HG03280 (cell line): ENCODE measurements around the gene ABCC3.

Source experiments
- ATAC-seq: cut with Tn5 transposase; IDR thresholded peaks from one replicate; pipeline ENCODE4 v1.9.1; 2021; ENCODE audit warnings: mild to moderate bottlenecking, moderate library complexity; ENCODE audit not compliant: unreplicated experiment

ABCC3 gene

DNA sequence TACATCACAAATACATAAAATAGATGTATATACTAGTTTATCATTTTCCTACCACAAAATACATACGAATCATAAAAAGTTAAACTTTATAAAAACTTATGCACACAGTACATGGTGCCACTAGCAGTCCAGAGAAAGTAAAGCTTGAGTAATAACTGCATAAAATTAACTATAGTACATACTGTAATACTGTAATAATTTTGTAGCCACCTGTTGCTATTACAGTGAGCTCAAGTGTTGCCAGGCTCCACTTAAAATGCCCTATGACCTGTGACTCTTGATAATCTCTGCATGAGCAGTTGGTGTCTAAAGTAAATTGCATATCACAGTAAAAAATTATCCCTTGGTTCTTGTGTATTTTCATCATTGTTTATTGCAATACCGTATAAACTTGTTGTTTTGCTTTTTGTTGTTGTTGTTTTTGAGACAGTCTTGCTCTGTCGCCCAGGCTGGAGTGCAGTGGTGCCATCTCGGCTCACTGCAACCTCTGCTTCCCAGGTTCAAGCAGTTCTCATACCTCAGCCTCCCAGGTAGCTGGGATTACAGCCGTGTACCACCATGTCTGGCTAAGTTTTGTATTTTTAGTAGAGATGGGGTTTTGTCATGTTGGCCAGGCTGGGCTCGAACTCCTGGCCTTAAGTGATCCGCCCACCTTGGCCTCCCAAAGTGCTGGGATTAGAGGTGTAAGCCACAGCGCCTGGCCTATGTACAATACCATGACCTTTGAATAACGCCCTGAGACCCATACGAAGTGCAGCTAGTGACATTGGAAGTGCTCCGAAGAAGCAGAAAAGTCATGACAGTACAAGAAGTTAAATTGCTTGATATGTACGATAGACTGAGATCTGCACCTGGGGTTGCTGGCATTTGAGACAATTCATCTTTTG lies 91.3 kb downstream of the ABCC3 start:
- no peak for ATAC-seq

GRCh38 chr17:50728112-50728429 lies 93.4 kb downstream of the ABCC3 start:
- ATAC-seq = no peak

DNA sequence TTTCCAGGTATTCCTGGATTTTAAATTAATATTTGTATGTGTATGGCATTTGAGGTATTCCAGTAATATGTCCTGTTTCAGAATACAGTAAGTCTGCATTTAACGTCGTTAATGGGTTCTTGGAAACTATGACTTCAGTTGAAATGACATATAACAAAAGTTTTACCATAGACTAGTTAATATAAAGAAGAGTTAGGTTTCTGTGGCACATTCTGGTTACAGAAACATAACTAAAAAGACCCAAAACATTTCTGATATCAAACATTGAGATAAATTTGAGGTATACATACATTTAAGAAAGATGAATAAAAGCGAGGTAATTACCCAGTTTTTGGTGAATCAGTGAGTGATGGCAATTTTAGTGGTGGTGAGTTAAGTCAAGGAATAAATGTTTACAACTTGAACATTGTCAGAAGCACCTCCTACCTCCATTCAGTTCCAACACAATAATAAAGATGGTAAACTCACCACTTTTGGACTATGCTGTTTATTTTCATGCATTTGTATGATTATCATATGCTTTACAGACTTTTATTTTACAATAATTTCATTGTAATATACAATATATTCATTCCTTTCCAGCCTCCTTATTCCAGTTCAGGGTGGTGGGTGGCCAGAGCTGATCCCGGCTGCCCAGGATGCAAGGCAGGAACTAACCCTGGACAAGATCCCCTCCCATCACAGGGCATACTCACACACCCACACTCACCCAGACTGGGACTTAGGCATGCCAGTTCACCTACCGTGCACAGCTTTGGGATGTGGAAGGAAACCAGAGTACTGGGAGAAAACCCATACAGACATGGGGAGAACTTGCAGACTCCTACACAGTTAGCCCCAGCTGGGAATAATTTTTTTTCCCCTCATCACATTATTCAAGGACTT lies 94.4 kb downstream of the ABCC3 start:
- ATAC-seq = no peak

GRCh38 chr17:50731575-50732460 lies 97.1 kb downstream of the ABCC3 start:
- ATAC-seq = no peak

DNA sequence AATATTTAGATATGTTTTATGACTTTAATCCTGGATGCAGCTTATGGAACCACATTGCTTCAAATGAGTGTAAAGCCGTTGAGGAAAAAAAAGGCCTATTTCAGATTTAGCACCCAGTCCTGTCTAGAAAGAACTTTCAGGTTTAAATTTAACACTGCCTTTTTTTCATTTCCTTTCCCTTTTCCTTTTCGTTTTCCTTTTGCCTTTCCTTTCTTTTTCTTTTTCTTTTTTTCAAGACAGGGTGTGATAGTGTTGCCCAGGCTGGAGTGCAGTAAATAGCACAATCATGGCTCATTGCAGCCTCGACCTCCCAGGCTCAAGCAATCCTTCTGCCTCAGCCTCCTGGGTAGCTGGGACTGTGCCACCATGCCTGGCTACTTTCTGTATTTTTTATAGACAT lies 100.6 kb downstream of the ABCC3 start:
- ATAC-seq = no peak

GRCh38 chr17:50737118-50737698 lies 102.5 kb downstream of the ABCC3 start:
- ATAC-seq = no peak

DNA sequence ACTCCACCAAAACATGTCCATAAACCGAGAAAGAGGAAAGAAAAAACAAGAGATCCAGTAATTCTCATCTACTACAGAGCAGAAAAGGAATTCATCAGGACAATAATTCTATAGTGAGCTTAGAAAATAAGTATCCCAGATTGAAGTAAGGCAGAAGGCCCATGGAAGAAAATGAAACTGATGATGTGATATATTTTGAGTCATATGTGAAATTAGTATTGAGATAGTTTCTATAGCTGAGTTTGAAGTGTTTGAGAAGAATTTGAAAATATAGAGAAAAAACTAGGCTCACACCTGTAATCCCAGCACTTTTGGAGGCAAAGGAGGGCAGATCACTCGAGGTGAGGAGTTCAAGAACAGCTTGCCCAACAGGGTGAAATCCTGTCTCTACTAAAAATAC lies 104.4 kb downstream of the ABCC3 start:
- no peak for ATAC-seq
